Epidermal melanocyte (primary cell): ENCODE data around the gene FAM107B.
"Not testable (repeated sequence)": the region's sequence is repeated elsewhere in the genome, so short reads cannot be mapped to it uniquely, and the experiment has no call there.

Experiments used
- DNase-seq: peaks from one replicate; pipeline ENCODE4 v3.0.0; 2011; ENCODE audit warnings: low spot score; ENCODE audit not compliant: insufficient read length

FAM107B gene

GRCh38 chr10:14667280-14667679, 107.4 kb downstream of the FAM107B start:
- no peak for DNase-seq

- no peak for DNase-seq
Measured at GRCh38 chr10:14665865-14666857, 108.5 kb downstream of the FAM107B start.

DNA sequence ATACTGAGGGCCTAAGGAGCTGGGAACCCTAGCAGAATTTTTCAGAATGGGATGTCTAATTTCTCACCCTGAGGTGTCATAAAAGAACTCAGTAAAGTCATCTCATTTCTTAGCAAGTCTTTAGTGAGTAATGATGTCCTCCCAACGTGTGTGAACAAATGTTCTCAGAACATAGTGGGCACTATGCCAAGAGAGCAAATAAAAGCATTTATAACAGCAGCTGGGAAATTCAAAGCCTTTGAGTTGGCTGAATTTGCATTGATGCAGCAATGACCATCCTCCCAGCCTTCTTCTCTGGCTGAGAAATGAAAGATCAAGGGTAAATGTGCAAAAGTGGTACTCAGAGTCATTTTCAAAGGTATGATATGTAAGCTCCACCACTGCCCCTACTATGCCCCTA, 109.4 kb downstream of the FAM107B start:
- DNase-seq = no peak

DNA sequence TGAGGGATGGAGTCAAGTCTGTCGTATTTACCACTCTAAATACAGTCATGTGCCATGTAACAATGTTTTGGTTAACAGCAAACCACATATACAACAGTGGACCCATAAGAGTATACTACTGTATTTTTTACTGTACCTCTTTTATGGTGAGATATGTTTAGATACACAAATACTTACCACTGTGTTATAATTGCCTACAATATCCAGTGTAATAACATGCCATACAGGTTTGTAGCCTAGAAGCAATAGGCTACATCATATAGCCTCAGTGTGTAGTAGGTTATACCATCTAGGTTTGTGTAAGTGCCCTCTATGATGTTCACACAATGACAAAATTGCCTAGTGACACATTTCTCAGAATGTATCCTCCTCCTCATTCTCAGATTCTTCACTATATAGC, 110.4 kb downstream of the FAM107B start:
- no peak for DNase-seq

DNA sequence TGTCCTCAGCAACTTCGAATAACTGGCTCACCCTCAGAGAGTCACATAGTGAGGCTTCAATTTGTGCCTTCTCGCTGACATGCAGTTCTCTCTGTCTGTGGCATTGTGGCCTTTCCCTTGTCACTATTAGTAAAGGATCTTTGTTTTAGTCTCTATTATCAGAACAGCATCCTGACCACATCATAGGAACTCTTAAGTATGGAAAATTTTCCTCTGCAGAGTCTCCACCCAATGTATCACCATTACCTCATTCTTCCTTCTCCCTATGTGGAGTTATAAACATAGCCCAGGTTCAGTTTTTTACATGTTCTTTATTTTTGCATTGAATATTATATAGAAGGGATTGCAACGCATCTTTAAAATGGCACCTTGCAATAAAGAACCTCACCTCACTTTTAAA, 112.9 kb downstream of the FAM107B start:
- no peak for DNase-seq

GRCh38 chr10:14660831-14661230, 113.9 kb downstream of the FAM107B start:
- DNase-seq = no peak

DNA sequence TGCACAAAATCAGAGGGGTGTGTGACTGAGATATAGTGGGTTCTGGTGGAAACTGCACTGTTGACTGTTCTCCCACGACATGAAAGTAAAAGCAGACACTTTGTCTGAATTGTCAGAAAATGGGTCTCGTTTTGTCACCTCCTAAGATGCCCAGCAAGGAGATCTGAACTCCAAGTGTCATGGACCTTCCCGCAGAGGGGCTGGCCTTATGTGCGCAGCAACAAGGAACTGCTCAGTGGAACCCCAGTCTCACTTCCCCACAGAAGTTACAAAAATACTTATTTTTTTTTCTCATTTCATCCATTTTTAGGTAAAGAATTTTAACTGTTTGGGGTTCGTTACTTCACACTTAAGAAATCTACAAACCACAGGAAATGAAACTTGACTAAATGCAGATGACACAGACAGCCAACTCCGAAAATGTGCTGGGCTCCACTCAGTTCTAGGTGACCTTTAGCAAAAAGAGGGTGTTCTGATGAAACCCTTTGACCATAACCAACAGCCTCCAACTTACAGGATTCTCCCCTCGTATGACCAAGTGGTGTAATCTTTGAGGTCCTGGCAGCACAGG, 115.0 kb downstream of the FAM107B start:
- DNase-seq = no peak

GRCh38 chr10:14659137-14659536, 115.6 kb downstream of the FAM107B start:
- DNase-seq = not testable (repeated sequence)

DNA sequence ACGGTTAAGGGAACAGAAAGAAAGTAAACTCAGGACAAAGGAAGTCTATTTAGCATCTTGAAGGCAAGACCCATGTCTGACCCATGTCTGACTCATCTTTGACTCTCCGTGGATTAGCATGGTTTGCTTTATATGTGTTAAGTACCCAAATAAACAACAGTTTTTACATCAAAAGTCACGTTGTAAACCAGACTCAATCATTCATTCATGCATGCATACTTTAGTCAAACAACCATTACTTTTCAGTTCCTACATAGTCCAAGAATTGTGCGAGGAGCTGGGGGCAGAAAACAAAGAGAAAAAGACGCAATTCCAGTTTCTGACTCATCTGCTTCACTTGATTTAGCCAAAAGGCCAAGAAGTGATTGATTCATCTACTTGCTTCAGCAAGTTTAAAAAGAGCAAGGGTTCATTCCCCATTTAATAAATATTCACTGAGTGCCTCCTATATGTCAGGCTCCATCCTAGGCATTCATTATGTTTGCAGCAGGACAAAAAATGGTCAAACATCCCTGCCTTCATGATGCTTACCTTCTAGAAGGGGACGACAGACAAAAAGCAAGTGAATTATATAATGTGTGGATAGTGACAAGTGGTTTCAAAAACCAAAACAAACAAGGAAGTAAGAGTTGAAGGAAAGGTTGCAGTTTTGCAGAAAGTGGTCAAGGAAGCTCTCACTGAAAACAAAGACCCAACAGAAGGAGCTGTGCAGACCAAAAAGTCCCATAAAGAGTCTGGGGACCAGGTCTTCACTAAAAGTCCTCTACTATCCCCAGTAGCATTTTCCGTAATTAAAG, 116.2 kb downstream of the FAM107B start:
- no peak for DNase-seq

DNA sequence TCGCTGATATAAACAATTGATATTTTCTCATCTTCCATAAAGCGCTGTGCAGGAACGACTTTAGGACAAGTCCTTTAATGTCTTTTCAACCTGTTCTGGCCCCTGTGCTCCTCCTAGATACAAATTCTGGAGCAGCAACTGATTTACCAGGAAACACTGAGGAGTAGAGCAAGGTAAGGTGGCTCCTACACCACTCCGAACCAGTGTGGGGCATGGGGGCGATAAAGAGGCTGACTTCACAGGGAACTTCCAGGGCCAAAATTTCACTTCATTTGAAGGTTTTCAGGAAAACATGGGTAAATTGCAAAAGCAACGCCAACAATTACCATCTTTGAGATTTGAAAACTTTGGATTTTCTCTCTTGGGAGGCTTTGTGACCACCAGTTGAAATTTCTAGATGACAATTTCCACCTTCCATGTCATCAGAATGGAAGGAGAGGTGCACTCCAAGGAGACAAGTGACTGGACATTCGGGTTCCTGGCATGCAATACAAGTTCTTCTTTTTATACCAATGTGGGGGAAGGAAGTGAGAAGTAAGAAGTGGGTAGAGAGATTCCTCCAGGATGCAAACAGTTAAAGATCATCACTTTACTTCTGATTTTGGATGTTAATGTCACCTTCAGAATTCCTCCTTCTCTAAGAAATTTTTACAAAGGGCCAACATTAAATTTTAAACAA, 118.5 kb downstream of the FAM107B start:
- no peak for DNase-seq

DNA sequence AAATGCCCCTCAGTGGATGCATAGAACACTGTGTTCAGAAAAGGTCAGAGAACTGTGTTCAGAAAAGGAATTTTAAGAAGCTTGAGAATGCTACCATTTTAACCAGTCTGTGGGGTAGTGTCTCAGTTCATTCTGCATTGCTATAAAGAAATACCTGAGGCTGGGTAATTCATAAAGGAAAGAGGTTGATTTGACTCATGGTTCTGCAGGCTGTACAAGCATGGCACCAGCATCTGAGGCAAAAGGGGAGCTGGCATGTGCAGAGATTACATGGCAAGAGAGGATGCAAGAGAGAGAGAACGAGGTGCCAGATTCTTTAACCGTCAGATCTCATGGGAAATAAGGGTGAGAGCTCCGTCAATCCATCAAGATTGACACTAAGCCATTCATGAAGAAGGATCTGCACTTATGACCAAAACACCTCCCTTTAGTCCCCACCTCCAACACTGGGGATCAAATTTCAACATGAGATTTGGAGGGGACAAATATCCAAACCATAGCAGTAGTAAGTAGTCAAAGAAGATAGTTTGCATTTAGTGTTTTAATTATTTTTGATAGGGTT, 119.8 kb downstream of the FAM107B start:
- DNase-seq = no peak

GRCh38 chr10:14653271-14654161, 121.2 kb downstream of the FAM107B start:
- peak; percentile 68 for DNase-seq

- DNase-seq = no peak
Measured at GRCh38 chr10:14652816-14653215, 121.9 kb downstream of the FAM107B start.

DNA sequence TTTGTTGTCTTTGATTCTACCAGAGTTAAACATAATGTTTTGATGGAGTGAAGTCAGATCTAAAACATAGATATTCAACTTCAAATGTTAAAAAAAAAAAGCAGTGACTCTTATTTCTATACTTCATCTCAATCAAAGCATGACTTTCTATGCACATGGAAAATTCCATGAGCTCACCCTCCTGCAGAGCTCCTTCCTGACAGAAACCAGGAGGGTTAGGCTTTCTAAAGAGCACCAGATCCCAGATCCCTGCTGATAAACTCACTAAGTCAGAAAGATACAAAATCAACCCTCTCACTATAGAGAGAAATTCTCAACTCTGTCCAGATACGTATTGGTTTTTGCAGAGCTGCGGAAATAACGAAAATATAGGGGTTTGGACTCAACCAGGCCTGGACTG, 122.6 kb downstream of the FAM107B start:
- DNase-seq = no peak

- DNase-seq = no peak
Measured at GRCh38 chr10:14649739-14650138, 125.0 kb downstream of the FAM107B start.

- no peak for DNase-seq
Measured at GRCh38 chr10:14648946-14649345, 125.8 kb downstream of the FAM107B start.

GRCh38 chr10:14648005-14648765, 126.5 kb downstream of the FAM107B start:
- DNase-seq = no peak

DNA sequence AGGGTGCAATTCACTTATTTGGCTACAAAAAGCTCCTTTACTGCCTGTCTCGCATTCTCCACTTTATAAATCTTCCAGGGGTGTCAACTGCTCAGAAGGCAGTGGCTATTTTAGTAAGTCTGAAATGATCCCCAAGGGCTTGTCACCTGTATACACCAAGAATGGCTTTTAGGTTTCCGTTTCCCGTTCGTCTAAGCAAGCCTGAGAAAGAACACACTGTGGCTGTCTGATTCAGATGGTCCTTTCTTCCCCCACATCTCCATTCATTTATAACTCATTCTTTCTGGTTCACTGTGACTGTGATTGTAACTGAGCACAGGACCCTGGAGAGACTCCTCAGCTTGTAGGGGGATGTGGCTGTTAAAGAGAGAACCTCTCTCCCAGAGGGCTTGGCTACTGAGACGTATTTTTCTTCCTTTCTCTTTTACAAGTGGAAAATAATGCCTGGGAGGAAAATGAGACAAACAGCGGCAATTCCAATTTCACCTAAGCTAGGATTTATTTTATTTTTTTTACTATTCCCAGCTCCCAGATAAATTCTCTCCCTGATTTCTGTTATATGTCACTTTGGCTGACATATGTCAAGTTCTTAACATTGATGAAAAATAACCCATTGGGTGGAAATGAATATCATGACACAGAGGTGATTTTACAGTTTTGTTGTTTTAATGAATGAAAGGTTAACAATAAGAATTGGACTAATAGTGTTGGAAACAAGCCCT, 129.3 kb downstream of the FAM107B start:
- DNase-seq = no peak

- DNase-seq = no peak
Measured at GRCh38 chr10:14639637-14640036, 135.1 kb downstream of the FAM107B start.
